ENCODE results near the gene ARMCX6. TPM values are rescaled to one million over a fixed set of nuclear protein-coding genes. Genes with fewer than 3 reads are reported as not detected.

The ARMCX6 gene
- total RNA-seq, 1 experiment from 2014 or later = 32.2 TPM

- no peaks in the 10 kb centered on the region for H3K79me2 ChIP-seq (ENCODE audit: insufficient read depth, low read length)
- H3K4me3 ChIP-seq (replicated peaks in 1 of 2; ENCODE audit: low read depth in 1 of 2, low read length in 2 of 2) = no peak overlapping the region
- BruUV-seq (replicated peaks) = no TSS peak
- no peaks in the 10 kb centered on the region for H4K20me1 ChIP-seq (ENCODE audit: insufficient read depth)
- no peaks in the 10 kb centered on the region for H3K4me1 ChIP-seq (ENCODE audit: control insufficient read depth in 1 of 2, insufficient read depth in 2 of 2, low read length in 2 of 2)
- no peaks in the 10 kb centered on the region for H3K9me2 ChIP-seq (ENCODE audit: insufficient read depth)
- peak; percentile 58 for DNase-seq (ENCODE audit: low read depth, low spot score)
- no peak overlapping the region for H3K27ac ChIP-seq (ENCODE audit: low read depth, low read length)
- ChIA-PET POLR2A (no interaction called here), CTCF (no interaction called here), RAD21 (ENCODE audit: low non-redundant PET in 1 of 2, low total read pairs in 2 of 2, uncharacterized antibody in 2 of 2, unreplicated experiment in 2 of 2) (no interaction called here)
- H3K9me3 ChIP-seq (ENCODE audit: control insufficient read depth in 1 of 2, insufficient read depth in 1 of 2, low read depth in 1 of 2, low read length in 2 of 2) = no peaks in the 10 kb centered on the region
- H2AFZ ChIP-seq (ENCODE audit: low read depth, low read length, poor library complexity, severe bottlenecking) = no peak overlapping the region
- peak; percentile 95 for ATAC-seq
- no peaks in the 10 kb centered on the region for H3K36me3 ChIP-seq (ENCODE audit: control insufficient read depth in 1 of 2, insufficient read depth in 2 of 2, low read length in 2 of 2)
- H3K9ac ChIP-seq (ENCODE audit: low read length) = no peak overlapping the region
- intact Hi-C loops (cut with micrococcal nuclease) = loop anchor here (5.0 kb wide), 3 partner anchors 179 to 921 kb away; partner anchors contain the start of gene TMSB15A
- no peak overlapping the region for H3K4me2 ChIP-seq (ENCODE audit: low read length)
- no peaks in the 10 kb centered on the region for H3K27me3 ChIP-seq (ENCODE audit: insufficient read depth, low read length)
- TF ChIP-seq CBX3 (IDR thresholded peaks at IDR 0.05; ENCODE audit: low read depth) (no peak), RAD21 (IDR thresholded peaks at IDR 0.05; ENCODE audit: low read depth) (peak; percentile 84), EZH2 (IDR thresholded peaks at IDR 0.05) (no peak), CTCF (IDR thresholded peaks at IDR 0.05 in 2 of 3, conservative IDR thresholded peaks at IDR 0.05 in 1 of 3; ENCODE audit: borderline replicate concordance in 1 of 3, insufficient read depth in 1 of 3, low read depth in 2 of 3, low read length in 2 of 3) (peak; percentile 44 to 92 (median 64); a peak in 5 of 6 replicates), POLR2A (IDR thresholded peaks at IDR 0.05; ENCODE audit: borderline replicate concordance, extremely low read depth, insufficient read depth, insufficient read length) (no peak)
Observed at GRCh38 chrX:101595739-101596419, 21.9 kb downstream of the ARMCX6 start.

Other genes starting within 250 kb of the ARMCX6 start
- gene BTK, start 231.8 kb downstream of the ARMCX6 start, total RNA-seq (2021; ENCODE audit: unreplicated experiment) = 0.37 TPM
- gene RPL36A, start 227.0 kb downstream of the ARMCX6 start, total RNA-seq (2021; ENCODE audit: unreplicated experiment) = 360 TPM
- gene GLA, start 210.1 kb downstream of the ARMCX6 start, total RNA-seq (2021; ENCODE audit: unreplicated experiment) = 40.8 TPM
- 49.8 TPM for gene HNRNPH2, start 209.8 kb downstream of the ARMCX6 start, total RNA-seq (2021; ENCODE audit: unreplicated experiment)
- 0.15 TPM for gene ARMCX4, start 132.5 kb downstream of the ARMCX6 start, total RNA-seq (2021; ENCODE audit: unreplicated experiment)
- 0.15 TPM for gene ARMCX1, start 67.5 kb downstream of the ARMCX6 start, total RNA-seq (2021; ENCODE audit: unreplicated experiment)
- 16.8 TPM for gene ARMCX3, start 5.2 kb upstream of the ARMCX6 start, total RNA-seq (2021; ENCODE audit: unreplicated experiment)
- gene ARMCX2, start 41.9 kb upstream of the ARMCX6 start, total RNA-seq (2021; ENCODE audit: unreplicated experiment) = 0.17 TPM